Measurements from ENCODE around the gene PPP1R27.

- TF ChIP-seq RBM22 (IDR thresholded peaks at IDR 0.05; ENCODE audit: low read depth, low read length, poor library complexity, severe bottlenecking) (no peak), CTCF (IDR thresholded peaks at IDR 0.05 in 2 of 3, conservative IDR thresholded peaks at IDR 0.05 in 1 of 3; ENCODE audit: insufficient read depth in 2 of 3, low read depth in 1 of 3, low read length in 3 of 3) (no peak), FOXJ3 (CRISPR knock-in tag; IDR thresholded peaks at IDR 0.05) (no peak), SETDB1 (IDR thresholded peaks at IDR 0.05; ENCODE audit: low read length) (no peak), ZNF239 (CRISPR knock-in tag; IDR thresholded peaks at IDR 0.05) (no peak), POLR2A (conservative IDR thresholded peaks at IDR 0.05) (no peak), GTF2F1 (IDR thresholded peaks at IDR 0.05; ENCODE audit: low read depth, low read length) (no peak), RAD21 (CRISPR knock-in tag; conservative IDR thresholded peaks at IDR 0.05 in 1 of 2, IDR thresholded peaks at IDR 0.05 in 1 of 2) (no peak), ARID3A (IDR thresholded peaks at IDR 0.05; ENCODE audit: borderline replicate concordance, low read depth, low read length) (no peak), MAFF (IDR thresholded peaks at IDR 0.05; ENCODE audit: low read length) (no peak), EHMT2 (IDR thresholded peaks at IDR 0.05) (no peak)
Observed at GRCh38 chr17:81813371-81813684, 21.5 kb downstream of the PPP1R27 start.
